ENCODE results near the gene TINAGL1. TPM values are rescaled to one million over a fixed set of nuclear protein-coding genes. Genes with fewer than 3 reads are reported as not detected.

TINAGL1 gene
- total and polyA plus RNA-seq, 2 of the 13 experiments (the other 11 are each of a cell fraction or from before 2014, with no cell fraction given): 24.7 to 76.8 TPM

- TF ChIP-seq MED8 (CRISPR knock-in tag; IDR thresholded peaks at IDR 0.05; ENCODE audit: insufficient replicate concordance): no peak
- TF ChIP-seq HOXA5 (CRISPR knock-in tag; IDR thresholded peaks at IDR 0.05): no peak
- peak; percentile 38; the same call in 1 of the 2 replicates for TF ChIP-seq MIER3 (CRISPR knock-in tag; IDR thresholded peaks at IDR 0.05; ENCODE audit: borderline replicate concordance)
- TF ChIP-seq ZNF318 (CRISPR knock-in tag; IDR thresholded peaks at IDR 0.05): no peak
- TF ChIP-seq ZNF382 (CRISPR knock-in tag; IDR thresholded peaks at IDR 0.05; ENCODE audit: borderline replicate concordance): no peak
- no peak for TF ChIP-seq CSRNP2 (CRISPR knock-in tag; conservative IDR thresholded peaks at IDR 0.05; ENCODE audit: low read depth)
- TF ChIP-seq POGK (CRISPR knock-in tag; conservative IDR thresholded peaks at IDR 0.05): no peak
- no peak for TF ChIP-seq ZNF724P (CRISPR knock-in tag; IDR thresholded peaks at IDR 0.05; ENCODE audit: borderline replicate concordance)
- TF ChIP-seq XRCC5 (optimal IDR thresholded peaks at IDR 0.05; ENCODE audit: low read length): no peak
- TF ChIP-seq ZFP36L2 (CRISPR knock-in tag; IDR thresholded peaks at IDR 0.05): no peak
Measured at GRCh38 chr1:31572323-31573104, 3.8 kb upstream of the TINAGL1 start (continued).

All from HepG2 (cell line).